HFFc6 (cell line): ENCODE measurements around the gene COL19A1. TPM values are rescaled to one million over a fixed set of nuclear protein-coding genes. Genes with fewer than 3 reads are reported as not detected.

Experiments used
- DNase-seq: peaks from one replicate; pipeline ENCODE4 v3.0.0-alpha.2; 2018
- H3K27ac Mint-ChIP-seq: 2 replicates; pipeline ENCODE4 v1.8.0; 2020; ENCODE audit warnings: mild to moderate bottlenecking, mixed read lengths
- H3K27me3 Mint-ChIP-seq: 2 replicates; pipeline ENCODE4 v1.8.0; 2021; ENCODE audit warnings: mild to moderate bottlenecking, moderate library complexity, mixed read lengths; ENCODE audit not compliant: insufficient read depth
- H3K36me3 Mint-ChIP-seq: 2 replicates; pipeline ENCODE4 v1.8.0; 2021; ENCODE audit warnings: low read depth, mixed read lengths
- H3K4me1 Mint-ChIP-seq: 2 replicates; pipeline ENCODE4 v1.8.0; 2020; ENCODE audit warnings: low read depth, mixed read lengths
- H3K4me3 Mint-ChIP-seq: 2 replicates; pipeline ENCODE4 v1.8.0; 2020; ENCODE audit warnings: mild to moderate bottlenecking, moderate library complexity, mixed read lengths
- H3K9me3 Mint-ChIP-seq: 2 replicates; pipeline ENCODE4 v1.8.0; 2020; ENCODE audit warnings: mild to moderate bottlenecking, mixed read lengths
- CTCF ChIP-seq: fragments of 200-600 bp; sonication (generic); IDR thresholded peaks from 2 replicates; pipeline ENCODE4 v1.5.0; 2021; ENCODE audit warnings: antibody characterized with exemption, mild to moderate bottlenecking
- total RNA-seq, 6 experiments: library from RNA; stranded (reverse); fragmentation: NEBNext Ultra II Directional; extraction: Animal tissue kit (Norgen Biotek cat#: 25700); gene quantifications; 2 replicates in 1 of 6; 3 replicates in 5 of 6; pipeline ENCODE4 v1.2.3, GENCODE V29; 2021

Gene COL19A1
- total RNA-seq, 6 experiments from 2014 or later, result not detected

GRCh38 chr6:70033781-70034180, 167.4 kb downstream of the COL19A1 start:
- TF ChIP-seq CTCF, result no peak
- H3K27me3 Mint-ChIP-seq, result no peaks in the 10 kb centered on the region; the same call in 1 of the 2 replicates
- H3K4me3 Mint-ChIP-seq, result no peak overlapping the region
- H3K36me3 Mint-ChIP-seq, result no peaks in the 10 kb centered on the region
- H3K4me1 Mint-ChIP-seq, result no peaks in the 10 kb centered on the region
- no peak overlapping the region for H3K27ac Mint-ChIP-seq
- peaks cover 24% of the 10 kb centered on the region for H3K9me3 Mint-ChIP-seq
- no peak for DNase-seq

DNA sequence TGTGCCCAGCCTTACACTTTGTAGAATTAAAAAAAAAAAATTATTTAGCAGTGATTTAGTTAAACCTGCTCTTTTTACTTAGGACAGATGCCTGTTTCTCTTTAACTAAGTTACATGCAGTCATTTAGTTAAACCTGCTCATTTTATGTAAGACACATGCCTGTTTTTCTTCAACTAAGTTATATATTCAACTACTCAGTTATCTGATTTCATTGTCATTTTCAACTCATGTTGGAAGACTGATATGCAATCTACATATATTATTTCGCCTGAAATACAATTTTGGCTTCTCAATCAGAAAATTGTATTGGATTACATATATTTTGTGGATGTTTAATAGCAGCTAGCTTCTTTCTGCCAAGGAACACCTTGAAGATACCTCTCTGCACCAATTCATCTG, 171.1 kb downstream of the COL19A1 start:
- no peak for TF ChIP-seq CTCF
- no peak overlapping the region for H3K4me3 Mint-ChIP-seq
- H3K9me3 Mint-ChIP-seq, result peaks cover 11% of the 10 kb centered on the region
- no peaks in the 10 kb centered on the region; the same call in 1 of the 2 replicates for H3K27me3 Mint-ChIP-seq
- H3K4me1 Mint-ChIP-seq, result no peaks in the 10 kb centered on the region
- H3K27ac Mint-ChIP-seq, result no peak overlapping the region
- no peak for DNase-seq
- H3K36me3 Mint-ChIP-seq, result no peaks in the 10 kb centered on the region

DNA sequence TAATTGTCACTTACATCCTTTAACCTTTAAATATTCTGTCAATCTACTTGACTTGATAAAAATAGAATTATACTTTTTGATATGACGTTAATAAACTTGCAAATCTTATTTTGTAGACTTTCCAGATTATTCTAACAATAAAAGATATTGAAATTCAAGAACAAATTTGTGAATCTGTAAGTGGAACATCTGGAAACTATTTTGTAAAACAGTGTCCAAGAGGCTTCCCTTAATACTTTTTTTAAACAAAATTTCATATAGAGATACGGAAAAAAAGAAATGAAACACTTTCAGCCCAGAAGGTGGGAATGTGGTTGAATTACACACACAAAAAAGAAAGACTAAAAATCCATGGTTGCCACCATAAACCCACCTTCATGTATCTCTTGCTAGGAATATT, 174.4 kb downstream of the COL19A1 start:
- H3K9me3 Mint-ChIP-seq, result peaks cover 10% of the 10 kb centered on the region; the same call in 1 of the 2 replicates
- H3K4me3 Mint-ChIP-seq, result no peak overlapping the region
- H3K36me3 Mint-ChIP-seq, result no peaks in the 10 kb centered on the region
- no peaks in the 10 kb centered on the region; the same call in 1 of the 2 replicates for H3K27me3 Mint-ChIP-seq
- H3K27ac Mint-ChIP-seq, result no peak overlapping the region
- no peak for TF ChIP-seq CTCF
- DNase-seq, result no peak
- H3K4me1 Mint-ChIP-seq, result no peaks in the 10 kb centered on the region

- H3K4me1 Mint-ChIP-seq, result no peaks in the 10 kb centered on the region
- no peaks in the 10 kb centered on the region for H3K36me3 Mint-ChIP-seq
- no peak overlapping the region for H3K4me3 Mint-ChIP-seq
- no peak for DNase-seq
- no peak overlapping the region for H3K27ac Mint-ChIP-seq
- H3K9me3 Mint-ChIP-seq, result peaks cover 15% of the 10 kb centered on the region
- no peak for TF ChIP-seq CTCF
- H3K27me3 Mint-ChIP-seq, result no peaks in the 10 kb centered on the region; the same call in 1 of the 2 replicates
Measured at GRCh38 chr6:70041411-70041810, 175.1 kb downstream of the COL19A1 start.

DNA sequence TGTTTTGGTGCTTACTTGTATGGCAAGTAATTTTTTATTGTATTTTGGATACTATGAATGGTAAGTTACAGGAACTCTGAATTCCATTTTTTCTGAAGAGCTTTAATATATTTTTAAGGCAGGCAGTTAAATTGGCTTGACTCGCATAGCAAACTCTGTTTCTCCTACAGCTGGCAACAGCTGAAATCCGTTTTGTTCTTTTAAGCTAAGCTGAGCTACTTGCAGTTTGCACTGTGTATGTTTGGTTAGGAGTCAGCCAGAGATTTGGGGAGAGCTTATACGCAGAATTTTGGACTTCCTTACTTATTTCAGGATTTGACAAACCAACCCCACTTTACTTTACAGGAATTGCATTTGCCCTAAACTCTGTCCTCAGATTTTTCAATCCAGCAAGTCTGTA, 179.1 kb downstream of the COL19A1 start:
- TF ChIP-seq CTCF, result no peak
- H3K27me3 Mint-ChIP-seq, result no peaks in the 10 kb centered on the region

More for the DNA sequence above, 179.1 kb downstream of the COL19A1 start:
- no peak for DNase-seq
- Mint-ChIP-seq H3K27ac (no peak overlapping the region), H3K4me1 (no peaks in the 10 kb centered on the region), H3K4me3 (no peak overlapping the region), H3K9me3 (peaks cover 9% of the 10 kb centered on the region), H3K36me3 (no peaks in the 10 kb centered on the region)
